ENCODE data around the gene FOXS1. TPM values are rescaled to one million over a fixed set of nuclear protein-coding genes. Genes with fewer than 3 reads are reported as not detected.

FOXS1 gene
- total RNA-seq, 1 donor from 2014 or later: 21.8 TPM

DNA sequence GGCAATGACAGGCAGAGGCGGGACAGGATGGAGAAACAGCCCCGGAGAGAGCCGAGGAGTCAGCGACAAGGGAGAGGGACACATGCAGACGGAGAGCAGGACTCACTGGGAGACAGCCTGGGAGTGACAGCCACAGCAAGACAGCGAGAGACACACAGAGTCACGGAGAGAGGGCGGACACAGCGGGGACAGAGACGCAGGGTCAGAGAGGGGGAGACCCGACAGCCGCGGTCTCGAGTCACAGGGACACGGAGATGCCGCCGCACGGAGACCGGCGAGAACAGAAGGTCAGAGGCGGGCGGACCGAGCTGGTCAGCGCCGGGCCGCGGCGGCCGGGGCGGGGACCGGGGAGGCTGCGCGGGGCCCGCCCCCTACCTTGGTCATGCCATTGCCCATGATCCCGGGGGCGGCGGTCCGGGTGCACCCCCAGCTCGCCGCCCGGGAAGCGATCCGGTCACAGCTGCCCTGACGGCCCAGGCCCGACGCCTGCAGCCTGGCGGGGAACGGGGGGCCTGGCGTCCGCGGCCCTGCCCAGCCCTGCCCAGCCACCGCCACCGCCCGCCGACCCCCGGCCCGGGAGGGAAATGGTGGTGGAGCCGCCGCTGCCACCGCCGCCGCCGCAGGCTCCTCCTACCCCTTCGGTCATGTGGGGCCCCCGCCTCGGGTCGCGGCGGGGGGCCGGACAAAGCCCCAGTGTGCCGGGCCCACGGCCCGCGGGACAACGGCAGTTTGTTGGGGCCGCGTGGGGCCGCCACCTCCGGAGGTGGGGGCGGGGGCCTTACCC lies 24.7 kb upstream of the FOXS1 start, which contains the start of the genes DUSP15 and TTLL9:
DUSP15 (minus strand) TSS at position 586 of the 784 bp plus-strand sequence; CDS start at position 396, 190 bp downstream.
TTLL9 (plus strand) TSS at position 693 of the 784 bp plus-strand sequence. CDS start 493 bp downstream, outside the sequence.
- peak within 1 kb of the TSS; percentile 88 to 90 for H3K4me3 ChIP-seq
- peaks cover 5 to 21% of the 10 kb centered on the region in 2 donors for H3K4me1 ChIP-seq
- peak in 1 of 2 donors; percentile 77 for DNase-seq (ENCODE audit: low spot score in 2 of 2)

DNA sequence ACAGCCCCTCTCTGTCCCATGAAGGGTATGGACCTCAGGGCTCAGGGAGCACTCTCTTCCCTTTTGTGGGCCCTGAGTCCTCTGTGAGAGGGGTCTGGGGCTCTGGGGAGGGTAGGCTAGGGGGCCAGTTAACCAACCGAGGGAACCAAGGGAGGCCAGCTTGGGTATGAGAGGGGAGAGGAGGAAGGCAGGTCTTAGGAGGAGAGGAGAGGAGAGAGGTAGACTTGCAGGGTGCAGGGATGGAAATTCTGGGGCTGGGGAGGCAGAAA lies 24.2 kb upstream of the FOXS1 start:
- Histone ChIP-seq H3K9me3 (no peaks in the 10 kb centered on the region), H3K27ac (peak overlapping the region; percentile 41 to 68), H3K36me3 (no peaks in the 10 kb centered on the region), H3K4me3 (peak overlapping the region; percentile 88 to 90), H3K27me3 (no peaks in the 10 kb centered on the region), H3K4me1 (peaks cover 5 to 21% of the 10 kb centered on the region in 2 donors)
- TF ChIP-seq, protein P1, sequence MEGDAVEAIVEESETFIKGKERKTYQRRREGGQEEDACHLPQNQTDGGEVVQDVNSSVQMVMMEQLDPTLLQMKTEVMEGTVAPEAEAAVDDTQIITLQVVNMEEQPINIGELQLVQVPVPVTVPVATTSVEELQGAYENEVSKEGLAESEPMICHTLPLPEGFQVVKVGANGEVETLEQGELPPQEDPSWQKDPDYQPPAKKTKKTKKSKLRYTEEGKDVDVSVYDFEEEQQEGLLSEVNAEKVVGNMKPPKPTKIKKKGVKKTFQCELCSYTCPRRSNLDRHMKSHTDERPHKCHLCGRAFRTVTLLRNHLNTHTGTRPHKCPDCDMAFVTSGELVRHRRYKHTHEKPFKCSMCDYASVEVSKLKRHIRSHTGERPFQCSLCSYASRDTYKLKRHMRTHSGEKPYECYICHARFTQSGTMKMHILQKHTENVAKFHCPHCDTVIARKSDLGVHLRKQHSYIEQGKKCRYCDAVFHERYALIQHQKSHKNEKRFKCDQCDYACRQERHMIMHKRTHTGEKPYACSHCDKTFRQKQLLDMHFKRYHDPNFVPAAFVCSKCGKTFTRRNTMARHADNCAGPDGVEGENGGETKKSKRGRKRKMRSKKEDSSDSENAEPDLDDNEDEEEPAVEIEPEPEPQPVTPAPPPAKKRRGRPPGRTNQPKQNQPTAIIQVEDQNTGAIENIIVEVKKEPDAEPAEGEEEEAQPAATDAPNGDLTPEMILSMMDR (IDR thresholded peaks at IDR 0.05): no peak
- intact Hi-C loops (cut with DNase I): no loop called here
- peak in 1 of 2 donors; percentile 55 for DNase-seq (ENCODE audit: low spot score in 2 of 2)

More for the DNA sequence above, 24.7 kb upstream of the FOXS1 start, which contains the start of the genes DUSP15 and TTLL9:
- intact Hi-C loops (cut with DNase I): loop anchor here (1.0 to 10.0 kb wide), 4 partner anchors 9 to 335 kb away; partner anchors contain the start of genes FOXS1, PDRG1, PLAGL2 and POFUT1
- Histone ChIP-seq H3K27ac (peak within 1 kb of the TSS; percentile 41 to 68), H3K36me3 (no peaks in the 10 kb centered on the region), H3K9me3 (no peaks in the 10 kb centered on the region), H3K27me3 (no peaks in the 10 kb centered on the region)
- TF ChIP-seq, protein P1 (IDR thresholded peaks at IDR 0.05): no peak

DNA sequence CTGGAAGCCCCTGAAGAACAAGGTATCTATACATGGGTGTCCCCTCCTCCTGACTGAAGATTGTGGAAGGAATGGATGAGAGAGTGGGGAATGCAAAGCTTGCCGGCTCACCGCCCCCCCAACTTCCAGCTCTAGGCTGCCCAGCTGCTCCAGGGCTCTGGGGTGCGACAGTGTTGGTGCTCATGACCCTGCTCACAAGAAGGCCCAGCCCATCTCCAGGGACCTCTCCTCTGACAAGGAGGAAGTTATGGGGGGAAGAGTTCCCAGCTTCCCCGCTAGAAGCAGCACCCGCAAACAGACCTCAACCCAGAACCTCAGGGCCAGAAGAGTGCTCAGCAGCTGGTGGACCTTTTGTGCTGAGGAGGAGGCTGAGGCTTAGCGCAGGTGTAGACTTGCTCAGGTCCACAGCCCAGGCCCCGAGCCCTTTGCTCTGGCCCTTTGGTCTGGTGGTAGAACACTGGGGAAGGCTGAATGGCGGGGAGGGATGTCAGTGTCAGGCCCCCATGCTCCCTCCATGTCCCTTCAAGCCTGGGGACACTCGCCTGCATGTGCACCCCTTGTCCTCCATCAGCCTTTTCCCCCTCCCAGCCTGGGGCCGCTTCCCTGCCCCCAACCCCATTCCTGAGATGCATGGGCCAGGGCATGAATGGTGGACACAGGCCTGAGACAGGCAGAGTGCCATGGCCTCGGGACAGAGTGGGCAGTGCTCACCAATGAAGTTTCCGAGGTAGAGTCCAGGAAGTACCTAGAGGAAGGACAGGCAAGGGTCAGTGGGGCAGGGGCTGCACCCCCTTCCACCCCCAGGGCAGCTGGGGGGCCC lies 23.7 kb upstream of the FOXS1 start:
- Histone ChIP-seq H3K27ac (peak overlapping the region in 1 of 2 donors; percentile 68), H3K4me1 (peaks cover 5 to 21% of the 10 kb centered on the region in 2 donors), H3K9me3 (no peaks in the 10 kb centered on the region), H3K36me3 (no peaks in the 10 kb centered on the region), H3K27me3 (no peaks in the 10 kb centered on the region), H3K4me3 (peak overlapping the region; percentile 88 to 90)
- TF ChIP-seq, protein P1 (IDR thresholded peaks at IDR 0.05): no peak
- intact Hi-C loops (cut with DNase I): no loop called here
- DNase-seq (ENCODE audit: low spot score in 2 of 2): peak in 1 of 2 donors; percentile 53

DNA sequence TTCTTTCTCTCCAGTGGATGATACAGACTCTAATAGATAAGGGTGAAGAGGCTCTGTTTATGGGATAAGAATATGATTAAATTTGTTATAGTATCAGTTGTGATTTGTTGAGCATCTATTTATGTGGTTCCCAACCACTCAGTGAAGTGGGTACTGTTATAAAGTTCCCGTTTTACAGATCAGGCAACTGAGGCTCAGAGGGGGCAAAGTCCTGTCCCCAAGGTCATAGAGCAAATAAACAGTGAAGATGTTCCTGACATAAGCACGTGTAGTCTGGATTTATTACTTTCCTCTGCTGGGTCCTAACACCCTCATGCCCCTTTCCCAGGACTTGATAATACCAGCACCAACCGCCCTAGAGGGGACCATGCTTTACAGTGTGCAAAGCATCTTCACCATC lies 20.8 kb upstream of the FOXS1 start:
- intact Hi-C loops (cut with DNase I): no loop called here
- no peaks in the 10 kb centered on the region for H3K27me3 ChIP-seq
- no peak overlapping the region for H3K4me3 ChIP-seq
- TF ChIP-seq, protein P1 (IDR thresholded peaks at IDR 0.05): no peak
- peaks cover 6 to 21% of the 10 kb centered on the region in 2 donors for H3K4me1 ChIP-seq
- peak in 1 of 2 donors; percentile 15 for DNase-seq (ENCODE audit: low spot score in 2 of 2)
- H3K36me3 ChIP-seq: no peaks in the 10 kb centered on the region
- H3K9me3 ChIP-seq: no peaks in the 10 kb centered on the region
- H3K27ac ChIP-seq: no peak overlapping the region

DNA sequence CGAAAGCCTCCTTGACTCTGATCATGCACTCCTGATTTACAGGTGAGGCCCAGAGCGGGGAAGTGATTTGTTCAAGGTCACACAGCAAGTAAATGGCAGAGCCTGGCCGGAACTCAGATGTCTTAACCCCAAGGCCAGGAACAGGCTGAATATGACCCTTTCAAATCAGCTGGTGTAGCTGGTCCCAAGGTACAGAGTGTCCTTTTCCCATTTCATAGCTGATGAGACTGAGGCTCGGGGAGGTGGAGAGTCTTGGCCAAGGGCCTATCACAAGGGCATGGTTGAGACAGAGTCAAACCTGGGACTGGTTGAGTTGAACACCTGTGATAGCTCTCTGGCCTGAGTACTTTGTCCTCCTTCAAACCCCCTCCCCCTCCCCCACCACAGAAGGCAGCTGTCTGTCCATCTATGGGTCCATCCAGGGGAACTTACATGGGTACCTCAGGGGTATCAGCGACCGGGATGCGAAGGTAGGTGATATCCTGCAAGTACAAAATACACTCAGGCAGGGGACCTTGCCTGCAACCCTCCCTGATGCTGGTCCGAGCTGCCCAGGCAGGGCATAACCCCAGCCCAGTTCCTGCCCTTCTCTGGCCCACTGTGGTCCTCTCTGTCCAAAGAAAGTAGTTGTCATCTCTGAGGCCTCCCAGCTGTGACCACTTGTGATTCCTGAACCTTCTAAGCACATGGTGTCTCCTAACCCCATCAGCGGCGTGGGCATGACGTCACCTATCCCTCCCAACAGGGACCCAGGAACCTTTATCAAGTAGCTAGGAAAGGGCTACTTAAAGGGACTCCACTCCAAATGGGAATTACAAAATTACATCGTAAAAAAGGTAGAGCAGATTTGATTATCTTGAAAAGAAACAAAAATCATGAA lies 19.4 kb upstream of the FOXS1 start:
- Histone ChIP-seq H3K36me3 (no peaks in the 10 kb centered on the region), H3K4me1 (peaks cover 15 to 23% of the 10 kb centered on the region in 2 donors), H3K9me3 (no peaks in the 10 kb centered on the region), H3K27me3 (no peaks in the 10 kb centered on the region), H3K27ac (no peak overlapping the region), H3K4me3 (no peak overlapping the region)
- TF ChIP-seq, protein P1 (IDR thresholded peaks at IDR 0.05): no peak
- intact Hi-C loops (cut with DNase I): loop anchor here (5.0 kb wide), 1 partner anchor 53 kb away; no protein-coding TSS in a partner anchor
- DNase-seq (ENCODE audit: low spot score in 2 of 2): peak in 1 of 2 donors; percentile 52
